Cardiac muscle cell (in vitro differentiated cells and primary cell): ENCODE data around the gene VSTM2B. TPM values are rescaled to one million over a fixed set of nuclear protein-coding genes. Genes with fewer than 3 reads are reported as not detected.

Experiments
- DNase-seq, 2 donors: peaks; one replicate each; pipeline versions ENCODE4 v3.0.0 to v3.0.0-alpha.2; 2010 to 2017; ENCODE audit warnings: low read depth in 1 of 2, low spot score in 1 of 2
- H3K27ac ChIP-seq: fragments of 200-600 bp; sonication (generic); 2 replicates; pipeline ENCODE4 v1.5.1; 2016
- H3K27me3 ChIP-seq: fragments of 200-600 bp; sonication (generic); 2 replicates; pipeline ENCODE4 v1.6.0; 2016; ENCODE audit warnings: control low read depth
- H3K36me3 ChIP-seq: fragments of 200-600 bp; sonication (generic); 2 replicates; pipeline ENCODE4 v1.5.1; 2016; ENCODE audit warnings: control low read depth
- H3K4me1 ChIP-seq: fragments of 200-600 bp; sonication (generic); 2 replicates; pipeline ENCODE4 v1.8.1; 2017; ENCODE audit warnings: low read depth, mild to moderate bottlenecking, mixed run types
- H3K4me3 ChIP-seq: fragments of 200-600 bp; sonication (generic); 2 replicates; pipeline ENCODE4 v1.5.1; 2016; ENCODE audit warnings: mild to moderate bottlenecking
- H3K9me3 ChIP-seq: fragments of 200-600 bp; sonication (generic); 2 replicates; pipeline ENCODE4 v1.5.1; 2017; ENCODE audit warnings: low read depth, mild to moderate bottlenecking, control low read depth
- polyA plus RNA-seq: library from polyadenylated mRNA; unstranded; fragments of >200 nt; fragmentation: Nextera tagmentation; extraction: Ambion mirVana; gene quantifications from 2 replicates; pipeline ENCODE4 v1.2.1, GENCODE V29; 2016
- total RNA-seq: library from RNA; depleted of rRNA; stranded (reverse); fragments of >200 nt; gene quantifications from 2 replicates; pipeline ENCODE4 v1.2.3, GENCODE V29; 2016
- TF ChIP-seq, protein P1 (sequence below): IDR thresholded peaks from 2 replicates; pipeline ENCODE4 v1.5.1; 2012; ENCODE audit warnings: low read depth, mild to moderate bottlenecking, low read length

Gene VSTM2B
- total and polyA plus RNA-seq, 2 experiments from 2014 or later = 0.39 TPM; not detected in 1

DNA sequence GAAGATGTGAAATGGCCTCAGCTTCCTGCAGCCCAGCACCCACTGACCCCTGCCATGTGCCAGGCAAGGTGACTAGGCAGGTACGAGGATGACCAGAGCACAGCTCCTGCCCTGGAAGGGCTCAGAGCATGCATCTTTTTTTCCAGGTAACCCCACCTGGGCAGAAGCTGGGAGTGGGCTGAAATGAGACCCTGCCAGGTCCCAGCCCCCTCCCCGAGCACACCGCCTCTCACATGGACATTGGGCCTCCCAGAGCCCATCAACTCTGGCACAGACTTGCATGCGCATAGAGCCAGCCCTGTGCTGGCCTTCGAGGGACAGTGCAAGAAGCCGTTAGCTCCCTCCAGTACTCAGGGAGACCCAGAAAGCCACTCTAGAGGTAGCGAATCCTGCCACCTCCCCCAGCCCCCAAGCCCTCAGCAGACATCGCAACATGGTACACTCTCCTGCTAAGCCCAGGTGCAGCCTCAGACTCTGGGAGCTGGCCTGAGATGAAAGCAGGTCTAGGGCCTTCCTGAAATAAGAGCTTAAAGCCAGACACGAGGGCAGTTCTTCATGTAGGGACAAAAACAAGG lies 8.9 kb upstream of the VSTM2B start:
- H3K4me3 ChIP-seq = no peak overlapping the region
- no peaks in the 10 kb centered on the region for H3K36me3 ChIP-seq
- H3K4me1 ChIP-seq = no peaks in the 10 kb centered on the region
- DNase-seq = no peak
- TF ChIP-seq, protein P1, sequence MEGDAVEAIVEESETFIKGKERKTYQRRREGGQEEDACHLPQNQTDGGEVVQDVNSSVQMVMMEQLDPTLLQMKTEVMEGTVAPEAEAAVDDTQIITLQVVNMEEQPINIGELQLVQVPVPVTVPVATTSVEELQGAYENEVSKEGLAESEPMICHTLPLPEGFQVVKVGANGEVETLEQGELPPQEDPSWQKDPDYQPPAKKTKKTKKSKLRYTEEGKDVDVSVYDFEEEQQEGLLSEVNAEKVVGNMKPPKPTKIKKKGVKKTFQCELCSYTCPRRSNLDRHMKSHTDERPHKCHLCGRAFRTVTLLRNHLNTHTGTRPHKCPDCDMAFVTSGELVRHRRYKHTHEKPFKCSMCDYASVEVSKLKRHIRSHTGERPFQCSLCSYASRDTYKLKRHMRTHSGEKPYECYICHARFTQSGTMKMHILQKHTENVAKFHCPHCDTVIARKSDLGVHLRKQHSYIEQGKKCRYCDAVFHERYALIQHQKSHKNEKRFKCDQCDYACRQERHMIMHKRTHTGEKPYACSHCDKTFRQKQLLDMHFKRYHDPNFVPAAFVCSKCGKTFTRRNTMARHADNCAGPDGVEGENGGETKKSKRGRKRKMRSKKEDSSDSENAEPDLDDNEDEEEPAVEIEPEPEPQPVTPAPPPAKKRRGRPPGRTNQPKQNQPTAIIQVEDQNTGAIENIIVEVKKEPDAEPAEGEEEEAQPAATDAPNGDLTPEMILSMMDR = no peak
- H3K27ac ChIP-seq = no peak overlapping the region
- peaks cover 77% of the 10 kb centered on the region for H3K27me3 ChIP-seq
- H3K9me3 ChIP-seq = no peaks in the 10 kb centered on the region

DNA sequence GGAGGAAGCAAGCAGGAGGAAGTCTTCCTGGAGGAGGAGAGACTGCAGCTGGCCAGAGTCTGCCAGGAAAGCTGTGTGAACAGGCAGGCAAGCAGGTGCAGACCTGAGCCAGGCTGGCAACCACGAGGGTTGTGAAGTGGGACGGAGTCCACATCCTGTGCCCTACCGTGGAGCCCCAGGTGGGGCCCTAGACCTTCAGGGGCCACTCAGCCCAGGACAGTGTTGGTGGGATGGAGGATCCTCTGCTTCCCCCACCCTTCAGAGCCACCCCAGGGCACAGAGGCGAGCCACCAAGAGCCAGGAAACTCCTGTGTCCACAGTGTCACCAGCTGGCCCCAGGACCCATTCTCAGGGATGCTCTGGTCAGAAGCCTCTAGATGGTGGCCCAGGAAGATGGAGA lies 8.4 kb upstream of the VSTM2B start:
- Histone ChIP-seq H3K27ac (no peak overlapping the region), H3K27me3 (peaks cover 79% of the 10 kb centered on the region), H3K9me3 (no peaks in the 10 kb centered on the region), H3K36me3 (no peaks in the 10 kb centered on the region), H3K4me1 (no peaks in the 10 kb centered on the region), H3K4me3 (no peak overlapping the region)
- TF ChIP-seq, protein P1 = no peak
- no peak for DNase-seq

DNA sequence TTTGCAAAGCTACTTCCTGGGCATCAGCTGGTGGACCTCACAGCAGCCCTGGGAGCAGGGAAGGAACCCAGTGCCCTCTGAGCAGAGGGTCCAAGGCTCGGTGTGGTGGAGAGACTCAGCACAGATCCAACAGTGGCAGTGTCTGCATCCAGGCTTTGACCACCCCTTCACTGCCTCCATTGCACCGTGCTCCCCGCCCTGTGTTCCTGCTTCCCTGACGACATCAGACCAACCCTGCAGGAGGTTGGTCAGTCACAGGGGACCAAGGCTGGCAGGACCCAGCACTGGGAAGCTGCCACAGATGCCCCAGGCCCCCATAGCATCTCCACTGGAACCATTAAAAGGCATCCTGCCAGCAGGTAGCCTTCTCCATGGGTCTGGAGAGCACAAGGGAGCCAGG lies 7.8 kb upstream of the VSTM2B start:
- Histone ChIP-seq H3K27ac (no peak overlapping the region), H3K4me1 (no peaks in the 10 kb centered on the region), H3K9me3 (no peaks in the 10 kb centered on the region), H3K36me3 (no peaks in the 10 kb centered on the region), H3K27me3 (peaks cover 80% of the 10 kb centered on the region), H3K4me3 (no peak overlapping the region)
- DNase-seq = no peak
- TF ChIP-seq, protein P1 = no peak

- no peaks in the 10 kb centered on the region for H3K9me3 ChIP-seq
- no peaks in the 10 kb centered on the region for H3K36me3 ChIP-seq
- DNase-seq = no peak
- H3K4me1 ChIP-seq = no peaks in the 10 kb centered on the region
- H3K4me3 ChIP-seq = no peak overlapping the region
- H3K27ac ChIP-seq = no peak overlapping the region
- TF ChIP-seq, protein P1 = no peak
- H3K27me3 ChIP-seq = peaks cover 89% of the 10 kb centered on the region
Observed at GRCh38 chr19:29519146-29519545, 6.6 kb upstream of the VSTM2B start.

GRCh38 chr19:29519931-29520330 lies 5.9 kb upstream of the VSTM2B start:
- peaks cover 92% of the 10 kb centered on the region for H3K27me3 ChIP-seq
- H3K4me3 ChIP-seq = no peak overlapping the region
- H3K27ac ChIP-seq = no peak overlapping the region
- no peak for DNase-seq
- TF ChIP-seq, protein P1 = no peak
- H3K4me1 ChIP-seq = no peaks in the 10 kb centered on the region
- H3K9me3 ChIP-seq = no peaks in the 10 kb centered on the region
- no peaks in the 10 kb centered on the region for H3K36me3 ChIP-seq

- Histone ChIP-seq H3K27me3 (peaks cover 92% of the 10 kb centered on the region), H3K36me3 (no peaks in the 10 kb centered on the region), H3K4me3 (no peak overlapping the region), H3K9me3 (no peaks in the 10 kb centered on the region), H3K4me1 (no peaks in the 10 kb centered on the region), H3K27ac (no peak overlapping the region)
- DNase-seq = no peak
- TF ChIP-seq, protein P1 = no peak
Observed at GRCh38 chr19:29520390-29520789, 5.4 kb upstream of the VSTM2B start.
